Smooth muscle cell (in vitro differentiated cells): ENCODE results near the gene WDHD1. TPM values are rescaled to one million over a fixed set of nuclear protein-coding genes. Genes with fewer than 3 reads are reported as not detected.

Experiments used
- DNase-seq: peaks from one replicate; lab custom pipeline; 2025; ENCODE audit not compliant: unreplicated experiment; lab: John Stamatoyannopoulos, UW
- H2AFZ ChIP-seq: fragments of 200-600 bp; sonication (generic); 2 replicates; pipeline ENCODE4 v1.6.0; 2016; ENCODE audit warnings: antibody characterized with exemption, low read depth, mild to moderate bottlenecking
- H3F3A ChIP-seq: fragments of 200-600 bp; sonication (generic); 2 replicates; pipeline ENCODE4 v1.6.0; 2017; ENCODE audit warnings: antibody characterized with exemption, low read depth
- H3K27ac ChIP-seq: fragments of 200-600 bp; sonication (generic); 2 replicates; pipeline ENCODE4 v1.5.1; 2016; ENCODE audit warnings: low read depth, mild to moderate bottlenecking
- H3K27me3 ChIP-seq: fragments of 200-600 bp; sonication (generic); 2 replicates; pipeline ENCODE4 v1.6.1; 2016; ENCODE audit warnings: low read depth, mild to moderate bottlenecking
- H3K36me3 ChIP-seq: fragments of 200-600 bp; sonication (generic); 2 replicates; pipeline ENCODE4 v1.5.1; 2016; ENCODE audit warnings: low read depth
- H3K4me1 ChIP-seq: fragments of 200-600 bp; sonication (generic); 2 replicates; pipeline ENCODE4 v1.5.1; 2016; ENCODE audit warnings: low read depth
- H3K4me2 ChIP-seq: fragments of 200-600 bp; sonication (generic); 2 replicates; pipeline ENCODE4 v1.6.0; 2016; ENCODE audit warnings: mild to moderate bottlenecking
- H3K4me3 ChIP-seq: fragments of 200-600 bp; sonication (generic); 2 replicates; pipeline ENCODE4 v1.5.1; 2016; ENCODE audit warnings: mild to moderate bottlenecking
- H3K79me2 ChIP-seq: fragments of 200-600 bp; sonication (generic); 2 replicates; pipeline ENCODE4 v1.6.0; 2016; ENCODE audit warnings: low read depth, mild to moderate bottlenecking
- H3K9ac ChIP-seq: fragments of 200-600 bp; sonication (generic); 2 replicates; pipeline ENCODE4 v1.6.0; 2016; ENCODE audit warnings: low read depth
- H3K9me3 ChIP-seq: fragments of 200-600 bp; sonication (generic); replicated peaks from 2 replicates; pipeline ENCODE4 v1.5.1; 2016; ENCODE audit warnings: low read depth
- H4K20me1 ChIP-seq: fragments of 200-600 bp; sonication (generic); 2 replicates; pipeline ENCODE4 v1.6.0; 2016; ENCODE audit warnings: low read depth
- WGBS: methylation state at CpG from one replicate; pipeline ENCODE4 v1.1.7; 2016; ENCODE audit warnings: low lambda C conversion rate; 5-methylcytosine and 5-hydroxymethylcytosine counted together
- polyA plus RNA-seq: library from polyadenylated mRNA; unstranded; fragments of >200 nt; fragmentation: Nextera tagmentation; extraction: Ambion mirVana; gene quantifications from 2 replicates; pipeline ENCODE4 v1.2.1, GENCODE V29; 2016
- total RNA-seq: library from RNA; depleted of rRNA; stranded (reverse); fragments of >200 nt; gene quantifications from 2 replicates; pipeline ENCODE4 v1.2.3, GENCODE V29; 2014
- TF ChIP-seq, protein P1 (sequence below): fragments of 200-600 bp; sonication (generic); IDR thresholded peaks from 2 replicates; pipeline ENCODE4 v1.5.1; 2017; ENCODE audit warnings: borderline replicate concordance, mild to moderate bottlenecking, antibody characterized with exemption; ENCODE audit not compliant: insufficient read depth, poor library complexity, severe bottlenecking

WDHD1 gene
- total and polyA plus RNA-seq, 2 experiments from 2014 or later, result 5.7 to 9.4 TPM

DNA sequence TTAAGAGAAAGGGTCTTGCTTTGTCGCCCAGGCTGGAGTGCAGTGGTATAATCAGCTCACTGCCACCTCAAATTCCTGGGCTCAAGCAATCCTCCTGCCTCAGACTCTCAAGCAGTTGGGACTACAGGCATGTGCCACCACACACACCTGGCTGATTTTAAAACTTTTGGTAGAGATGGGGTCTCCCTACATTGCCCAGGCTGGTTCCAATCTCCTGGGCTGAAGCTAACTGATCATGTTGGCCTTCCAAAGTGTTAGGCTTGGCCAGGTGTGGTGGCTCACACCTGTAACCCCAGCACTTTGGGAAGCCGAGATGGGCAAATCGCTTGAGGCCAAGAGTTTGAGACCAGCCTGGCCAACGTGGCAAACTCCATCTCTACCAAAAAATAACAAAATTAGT is 80.4 kb downstream of the WDHD1 start:
- Histone ChIP-seq H2AFZ (no peak overlapping the region), H3K4me2 (no peak overlapping the region), H3K27me3 (no peaks in the 10 kb centered on the region), H4K20me1 (no peaks in the 10 kb centered on the region), H3K9ac (no peak overlapping the region), H3K36me3 (no peaks in the 10 kb centered on the region), H3K9me3 (no peaks in the 10 kb centered on the region), H3F3A (no peaks in the 10 kb centered on the region), H3K79me2 (no peaks in the 10 kb centered on the region), H3K4me1 (no peaks in the 10 kb centered on the region), H3K27ac (no peak overlapping the region), H3K4me3 (no peak overlapping the region)
- TF ChIP-seq, protein P1, sequence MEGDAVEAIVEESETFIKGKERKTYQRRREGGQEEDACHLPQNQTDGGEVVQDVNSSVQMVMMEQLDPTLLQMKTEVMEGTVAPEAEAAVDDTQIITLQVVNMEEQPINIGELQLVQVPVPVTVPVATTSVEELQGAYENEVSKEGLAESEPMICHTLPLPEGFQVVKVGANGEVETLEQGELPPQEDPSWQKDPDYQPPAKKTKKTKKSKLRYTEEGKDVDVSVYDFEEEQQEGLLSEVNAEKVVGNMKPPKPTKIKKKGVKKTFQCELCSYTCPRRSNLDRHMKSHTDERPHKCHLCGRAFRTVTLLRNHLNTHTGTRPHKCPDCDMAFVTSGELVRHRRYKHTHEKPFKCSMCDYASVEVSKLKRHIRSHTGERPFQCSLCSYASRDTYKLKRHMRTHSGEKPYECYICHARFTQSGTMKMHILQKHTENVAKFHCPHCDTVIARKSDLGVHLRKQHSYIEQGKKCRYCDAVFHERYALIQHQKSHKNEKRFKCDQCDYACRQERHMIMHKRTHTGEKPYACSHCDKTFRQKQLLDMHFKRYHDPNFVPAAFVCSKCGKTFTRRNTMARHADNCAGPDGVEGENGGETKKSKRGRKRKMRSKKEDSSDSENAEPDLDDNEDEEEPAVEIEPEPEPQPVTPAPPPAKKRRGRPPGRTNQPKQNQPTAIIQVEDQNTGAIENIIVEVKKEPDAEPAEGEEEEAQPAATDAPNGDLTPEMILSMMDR, result no peak
- no peak for DNase-seq
- WGBS, result 93% methylated on average over 4 of the region's 4 CpGs

DNA sequence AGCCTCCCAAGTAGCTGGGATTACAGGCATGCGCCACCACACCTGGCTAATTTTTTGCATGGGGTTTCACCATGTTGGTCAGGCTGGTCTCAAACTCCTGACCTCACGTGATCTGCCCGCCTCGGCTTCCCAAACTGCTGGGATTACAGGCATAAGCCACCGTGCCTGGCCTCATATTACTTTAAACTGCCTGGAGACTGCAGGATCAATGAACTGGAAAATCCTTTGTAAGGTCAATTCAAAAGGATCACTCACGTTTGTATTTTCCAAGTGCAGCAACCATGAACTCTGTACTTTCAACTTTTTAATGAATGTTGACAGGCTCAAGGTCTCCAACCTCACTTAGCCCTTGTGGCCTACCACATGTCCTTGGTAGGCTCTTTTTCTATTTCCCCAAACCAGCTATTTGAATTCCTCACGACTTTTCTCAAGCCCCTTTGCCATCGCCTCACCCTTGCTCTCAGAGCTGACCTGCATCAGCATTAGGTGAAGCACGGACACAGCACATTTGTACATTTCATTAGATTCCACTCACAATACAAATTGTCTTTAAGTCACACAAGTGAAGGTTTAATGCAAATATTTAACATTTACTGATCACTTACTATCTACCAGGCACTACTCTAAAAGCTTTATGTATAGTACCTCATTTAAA is 82.0 kb downstream of the WDHD1 start:
- H3K4me2 ChIP-seq, result no peak overlapping the region
- H3K79me2 ChIP-seq, result no peaks in the 10 kb centered on the region
- TF ChIP-seq, protein P1, result no peak
- H3K9me3 ChIP-seq, result no peaks in the 10 kb centered on the region
- H3K9ac ChIP-seq, result no peak overlapping the region
- no peaks in the 10 kb centered on the region for H3K27me3 ChIP-seq
- no peak overlapping the region for H2AFZ ChIP-seq
- H3K27ac ChIP-seq, result no peak overlapping the region
- no peak for DNase-seq
- H3K4me3 ChIP-seq, result no peak overlapping the region
- no peaks in the 10 kb centered on the region for H4K20me1 ChIP-seq
- no peaks in the 10 kb centered on the region for H3F3A ChIP-seq
- no peaks in the 10 kb centered on the region for H3K36me3 ChIP-seq
- H3K4me1 ChIP-seq, result no peaks in the 10 kb centered on the region
- 96% methylated on average over 9 of the region's 9 CpGs for WGBS

DNA sequence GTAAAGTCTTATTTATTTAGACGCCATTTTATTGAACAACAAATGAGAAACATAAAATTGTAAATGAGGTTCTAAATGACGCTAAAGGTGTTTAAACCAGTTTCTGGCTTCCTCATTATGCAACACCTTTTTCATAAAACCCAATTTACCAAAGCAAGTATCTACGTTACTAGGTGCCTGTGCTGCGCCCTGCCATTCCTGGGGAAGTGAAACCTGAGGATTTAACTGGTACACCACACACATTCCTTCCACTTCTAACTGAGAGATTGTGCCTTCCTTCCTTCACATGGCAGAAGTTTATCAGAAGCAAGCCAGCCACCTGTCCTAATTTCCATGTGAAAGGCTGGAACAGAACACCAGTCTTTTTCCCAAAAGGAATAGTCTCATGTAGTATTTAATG is 84.0 kb downstream of the WDHD1 start:
- no peaks in the 10 kb centered on the region for H3K79me2 ChIP-seq
- DNase-seq, result no peak
- WGBS, result 97% methylated on average over 4 of the region's 4 CpGs

More for the DNA sequence above, 84.0 kb downstream of the WDHD1 start:
- TF ChIP-seq, protein P1, result no peak
- H3F3A ChIP-seq, result no peaks in the 10 kb centered on the region
- H3K9ac ChIP-seq, result no peak overlapping the region
- no peaks in the 10 kb centered on the region for H3K27me3 ChIP-seq
- H3K4me2 ChIP-seq, result no peak overlapping the region
- no peaks in the 10 kb centered on the region for H3K4me1 ChIP-seq
- no peaks in the 10 kb centered on the region for H4K20me1 ChIP-seq
- H3K9me3 ChIP-seq, result no peaks in the 10 kb centered on the region
- no peak overlapping the region for H3K27ac ChIP-seq
- no peak overlapping the region for H2AFZ ChIP-seq
- H3K36me3 ChIP-seq, result no peaks in the 10 kb centered on the region
- H3K4me3 ChIP-seq, result no peak overlapping the region
